Measurements from ENCODE around the gene TDRD12. TPM values are rescaled to one million over a fixed set of nuclear protein-coding genes. Genes with fewer than 3 reads are reported as not detected.
"Not testable (repeated sequence)": the region's sequence is repeated elsewhere in the genome, so short reads cannot be mapped to it uniquely, and the experiment has no call there.

The TDRD12 gene
- total RNA-seq, 1 donor = 0.36 TPM

GRCh38 chr19:32688311-32688710 is 31.3 kb upstream of the TDRD12 start:
- H3K4me1 ChIP-seq (ENCODE audit: insufficient read depth, low read length) = peaks cover 14% of the 10 kb centered on the region
- peaks cover 2% of the 10 kb centered on the region for H4K20me1 ChIP-seq (ENCODE audit: insufficient read depth, low read length)
- H2AFZ ChIP-seq (ENCODE audit: low read length) = no peak overlapping the region
- H3K4me3 ChIP-seq (ENCODE audit: insufficient read depth, low read length) = no peak overlapping the region
- H3K4me2 ChIP-seq (ENCODE audit: insufficient read depth, low read length) = no peak overlapping the region
- no peak overlapping the region for H3K27ac ChIP-seq (ENCODE audit: low read depth, low read length)
- peaks cover 19% of the 10 kb centered on the region for H3K79me2 ChIP-seq (ENCODE audit: insufficient read depth, low read length)
- no peaks in the 10 kb centered on the region for H3K27me3 ChIP-seq (ENCODE audit: insufficient read depth, low read length)
- TF ChIP-seq CTCF (IDR thresholded peaks at IDR 0.05; ENCODE audit: extremely low read depth, low read depth, low read length) = no peak
- H3K36me3 ChIP-seq (ENCODE audit: insufficient read depth, low read length) = no peaks in the 10 kb centered on the region
- no peak for DNase-seq (ENCODE audit: insufficient read length, low spot score, missing footprints)
- H3K9me3 ChIP-seq (ENCODE audit: low read depth, low read length) = no peaks in the 10 kb centered on the region

- H3K27me3 ChIP-seq (ENCODE audit: insufficient read depth, low read length) = no peaks in the 10 kb centered on the region
- TF ChIP-seq CTCF (IDR thresholded peaks at IDR 0.05; ENCODE audit: extremely low read depth, low read depth, low read length) = no peak
These were observed 28.1 kb upstream of the TDRD12 start, which contains the start of gene NUDT19 for GRCh38 chr19:32691291-32691951. TSS of gene NUDT19 (plus strand) at chr19:32691821. CDS start at chr19:32691961, 140 bp downstream.

GRCh38 chr19:32691952-32692726 is 27.4 kb upstream of the TDRD12 start:
- DNase-seq (ENCODE audit: insufficient read length, low spot score, missing footprints) = peak; percentile 93
- no peaks in the 10 kb centered on the region for H3K27me3 ChIP-seq (ENCODE audit: insufficient read depth, low read length)
- H3K36me3 ChIP-seq (ENCODE audit: insufficient read depth, low read length) = no peaks in the 10 kb centered on the region
- H3K79me2 ChIP-seq (ENCODE audit: insufficient read depth, low read length) = peaks cover 56% of the 10 kb centered on the region
- H3K4me3 ChIP-seq (ENCODE audit: insufficient read depth, low read length) = peak overlapping the region; percentile 80
- H3K9me3 ChIP-seq (ENCODE audit: low read depth, low read length) = no peaks in the 10 kb centered on the region
- H4K20me1 ChIP-seq (ENCODE audit: insufficient read depth, low read length) = peaks cover 17% of the 10 kb centered on the region
- peak overlapping the region; percentile 84 for H3K27ac ChIP-seq (ENCODE audit: low read depth, low read length)
- peak overlapping the region; percentile 76 for H3K4me2 ChIP-seq (ENCODE audit: insufficient read depth, low read length)
- peaks cover 22% of the 10 kb centered on the region for H3K4me1 ChIP-seq (ENCODE audit: insufficient read depth, low read length)
- no peak for TF ChIP-seq CTCF (IDR thresholded peaks at IDR 0.05; ENCODE audit: extremely low read depth, low read depth, low read length)
- peak overlapping the region; percentile 96 for H2AFZ ChIP-seq (ENCODE audit: low read length)

More at GRCh38 chr19:32691291-32691951, 28.1 kb upstream of the TDRD12 start, which contains the start of gene NUDT19:
- H3K4me1 ChIP-seq (ENCODE audit: insufficient read depth, low read length) = peaks cover 22% of the 10 kb centered on the region
- H3K79me2 ChIP-seq (ENCODE audit: insufficient read depth, low read length) = peaks cover 49% of the 10 kb centered on the region
- DNase-seq (ENCODE audit: insufficient read length, low spot score, missing footprints) = peak; percentile 95
- peak within 1 kb of the TSS; percentile 96 for H2AFZ ChIP-seq (ENCODE audit: low read length)
- no peaks in the 10 kb centered on the region for H3K36me3 ChIP-seq (ENCODE audit: insufficient read depth, low read length)
- peak within 1 kb of the TSS; percentile 80 for H3K4me3 ChIP-seq (ENCODE audit: insufficient read depth, low read length)
- peaks cover 17% of the 10 kb centered on the region for H4K20me1 ChIP-seq (ENCODE audit: insufficient read depth, low read length)
- peak within 1 kb of the TSS; percentile 76 for H3K4me2 ChIP-seq (ENCODE audit: insufficient read depth, low read length)
- H3K27ac ChIP-seq (ENCODE audit: low read depth, low read length) = peak within 1 kb of the TSS; percentile 84
- H3K9me3 ChIP-seq (ENCODE audit: low read depth, low read length) = no peaks in the 10 kb centered on the region

- Histone ChIP-seq H3K4me3 (ENCODE audit: insufficient read depth, low read length) (peak overlapping the region; percentile 80), H3K79me2 (ENCODE audit: insufficient read depth, low read length) (peaks cover 62% of the 10 kb centered on the region), H3K4me1 (ENCODE audit: insufficient read depth, low read length) (peaks cover 22% of the 10 kb centered on the region), H2AFZ (ENCODE audit: low read length) (peak overlapping the region; percentile 96), H3K36me3 (ENCODE audit: insufficient read depth, low read length) (no peaks in the 10 kb centered on the region), H3K27ac (ENCODE audit: low read depth, low read length) (peak overlapping the region; percentile 84), H3K9me3 (ENCODE audit: low read depth, low read length) (no peaks in the 10 kb centered on the region), H3K4me2 (ENCODE audit: insufficient read depth, low read length) (peak overlapping the region; percentile 76), H4K20me1 (ENCODE audit: insufficient read depth, low read length) (peaks cover 17% of the 10 kb centered on the region), H3K27me3 (ENCODE audit: insufficient read depth, low read length) (no peaks in the 10 kb centered on the region)
- DNase-seq (ENCODE audit: insufficient read length, low spot score, missing footprints) = no peak
- TF ChIP-seq CTCF (IDR thresholded peaks at IDR 0.05; ENCODE audit: extremely low read depth, low read depth, low read length) = no peak
These were observed 26.9 kb upstream of the TDRD12 start for GRCh38 chr19:32692727-32693061.

GRCh38 chr19:32693151-32694108 is 26.1 kb upstream of the TDRD12 start:
- H2AFZ ChIP-seq (ENCODE audit: low read length); H3K27me3 ChIP-seq (ENCODE audit: insufficient read depth, low read length); H3K9me3 ChIP-seq (ENCODE audit: low read depth, low read length); H3K27ac ChIP-seq (ENCODE audit: low read depth, low read length); DNase-seq (ENCODE audit: insufficient read length, low spot score, missing footprints); H3K36me3 ChIP-seq (ENCODE audit: insufficient read depth, low read length): not testable (repeated sequence)
- Histone ChIP-seq H4K20me1 (ENCODE audit: insufficient read depth, low read length) (peaks cover 17% of the 10 kb centered on the region), H3K4me2 (ENCODE audit: insufficient read depth, low read length) (peak overlapping the region; percentile 76), H3K4me3 (ENCODE audit: insufficient read depth, low read length) (peak overlapping the region; percentile 80), H3K4me1 (ENCODE audit: insufficient read depth, low read length) (peaks cover 22% of the 10 kb centered on the region), H3K79me2 (ENCODE audit: insufficient read depth, low read length) (peaks cover 67% of the 10 kb centered on the region)

Data from osteoblast (primary cell).